HG03066 (cell line): ENCODE measurements around the gene FILIP1L.

Experiments
- ATAC-seq: cut with Tn5 transposase; IDR thresholded peaks from one replicate; pipeline ENCODE4 v1.9.1; 2021; ENCODE audit warnings: low read depth; ENCODE audit not compliant: unreplicated experiment

FILIP1L gene

DNA sequence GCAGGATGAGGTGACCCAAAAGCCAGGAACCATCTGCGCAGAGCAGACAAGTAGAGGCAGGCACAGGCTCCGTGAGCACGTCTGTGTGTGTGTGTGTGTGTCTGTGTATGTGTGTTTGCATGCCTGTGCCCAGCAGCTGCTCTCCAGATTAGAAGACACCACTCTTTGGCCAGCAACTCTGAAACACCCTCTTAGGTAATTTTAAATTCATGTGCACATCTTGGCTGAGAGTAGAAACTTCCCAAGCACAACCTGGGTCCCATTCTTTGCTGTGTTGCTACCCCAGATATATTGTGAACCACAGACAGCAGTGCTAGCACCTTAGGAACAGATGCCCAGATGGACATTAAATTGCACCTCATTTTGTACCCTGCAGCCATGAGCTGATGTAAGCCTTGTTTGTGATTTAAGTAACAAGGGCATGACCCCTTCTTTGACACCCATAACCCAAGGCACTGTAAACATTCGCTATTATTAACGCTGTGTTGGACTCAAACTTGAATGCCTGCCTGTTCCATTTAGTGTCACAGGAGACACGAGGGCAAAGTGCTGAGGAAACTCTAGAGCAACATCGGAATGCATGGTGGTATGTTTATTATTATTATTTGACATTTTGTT is at the start of gene FILIP1L:
TSS of gene FILIP1L (minus strand) at position 89 of the 618 bp plus-strand sequence.
- no peak for ATAC-seq

DNA sequence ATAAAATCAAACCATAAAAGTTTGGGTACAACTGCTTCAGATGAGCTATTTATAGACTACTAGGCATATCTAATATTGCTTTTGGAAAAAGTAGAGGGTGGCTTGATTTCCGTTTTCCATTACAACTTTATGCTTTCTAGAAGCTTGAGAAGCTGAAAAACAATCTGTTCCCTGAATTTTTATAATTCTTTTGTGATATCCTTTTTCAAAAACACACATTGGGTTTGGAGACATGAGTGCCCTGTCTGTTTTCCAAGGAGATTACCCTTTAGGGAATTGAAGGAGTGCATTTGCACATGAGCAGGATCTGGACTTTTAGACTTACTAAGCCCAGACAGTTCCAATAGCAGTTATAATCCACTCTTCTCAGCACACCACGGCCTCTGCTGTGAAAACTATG is 49.5 kb upstream of the FILIP1L start:
- ATAC-seq, result no peak

DNA sequence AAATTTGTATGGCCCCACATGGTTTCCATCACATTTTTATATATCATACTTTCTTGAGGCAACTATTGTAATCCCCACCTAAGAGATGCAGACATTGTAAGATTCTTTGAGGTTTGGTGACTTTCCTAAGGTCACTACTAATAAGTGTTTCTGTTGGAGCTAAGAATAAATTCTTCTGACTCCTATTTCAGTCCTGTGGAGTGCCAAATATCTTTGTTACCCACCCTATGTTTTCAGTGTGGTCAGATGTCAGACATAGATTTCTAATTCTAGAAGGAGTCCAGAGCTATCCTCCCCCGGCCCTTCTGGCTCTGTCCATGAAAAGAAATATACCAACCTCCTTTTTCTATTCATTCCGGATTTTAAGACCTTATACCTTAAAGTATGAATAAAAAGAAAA is 46.2 kb upstream of the FILIP1L start:
- no peak for ATAC-seq

DNA sequence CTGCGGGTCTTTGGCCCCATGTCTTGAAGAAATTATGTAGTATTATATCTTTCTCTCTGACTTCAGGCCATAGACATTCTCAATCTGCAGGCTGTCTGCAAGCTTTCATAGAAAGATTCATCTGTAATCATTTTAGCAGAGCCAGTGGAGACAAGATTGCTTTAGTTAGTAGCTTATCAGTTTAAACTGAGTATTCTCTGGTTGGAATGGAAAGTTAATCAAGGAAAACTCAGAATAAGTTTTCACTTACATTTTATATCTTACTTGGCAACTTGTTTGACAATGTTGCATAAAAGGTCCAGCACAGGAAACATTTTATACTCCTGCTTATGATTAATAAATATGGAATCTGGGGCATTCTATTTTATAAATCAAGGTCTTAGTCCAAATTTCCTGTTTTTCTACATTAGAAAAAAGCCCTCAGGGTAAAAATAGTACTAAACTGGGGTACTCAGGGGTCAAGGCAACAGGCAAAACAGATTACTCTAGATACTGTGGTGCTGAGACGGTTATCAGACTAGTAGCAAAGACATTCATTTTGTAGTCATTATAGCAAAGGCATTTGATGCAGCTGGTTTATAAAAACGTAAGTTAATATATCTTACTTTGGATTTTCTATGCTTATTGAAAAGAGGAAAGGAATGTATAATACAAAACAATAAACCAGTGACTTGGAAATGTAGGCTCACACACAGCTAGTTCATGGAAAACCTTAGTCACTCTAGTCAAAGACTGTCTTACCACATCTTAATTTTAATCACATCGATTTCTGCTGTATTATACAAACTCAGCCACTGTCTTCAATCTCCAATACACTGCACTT is 45.2 kb upstream of the FILIP1L start:
- ATAC-seq, result no peak

DNA sequence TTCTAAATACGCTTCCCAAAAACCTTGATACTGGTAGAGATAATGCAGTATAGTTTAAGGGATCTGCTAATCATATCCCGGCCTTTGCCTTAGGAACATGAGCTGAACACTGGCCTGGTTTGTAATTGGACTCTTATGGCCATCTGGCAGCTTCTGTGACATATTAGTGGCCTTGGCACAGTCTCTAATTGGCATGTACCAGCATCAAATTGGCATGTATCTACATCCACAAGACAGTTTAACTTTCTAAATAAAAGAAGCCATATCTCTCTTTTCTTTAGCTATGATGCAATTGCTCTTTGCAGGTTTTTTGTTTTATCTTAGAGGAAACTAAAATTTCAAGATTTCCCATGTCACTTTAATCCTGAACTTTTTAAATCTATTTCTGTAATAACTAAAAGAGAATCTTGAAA is 44.6 kb upstream of the FILIP1L start:
- no peak for ATAC-seq

DNA sequence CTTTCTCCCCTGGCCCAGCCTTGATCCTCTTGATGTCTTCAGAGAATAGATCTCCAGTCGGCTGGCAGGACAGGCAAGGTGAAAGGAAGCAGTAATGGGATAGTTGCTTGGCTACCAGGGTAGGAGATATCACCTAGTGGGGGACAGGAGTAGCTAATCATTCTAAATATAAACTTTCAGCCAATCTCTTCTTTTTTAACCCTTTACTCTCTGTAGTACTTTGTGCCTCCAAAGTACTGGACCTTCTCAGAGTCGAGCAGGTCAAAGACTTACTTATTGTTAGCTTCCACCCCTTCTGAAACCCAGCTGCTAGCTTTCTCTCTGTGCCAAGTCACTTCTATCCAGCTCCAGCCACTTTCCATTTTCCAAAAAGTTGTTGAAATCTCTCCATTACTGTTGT is 43.4 kb upstream of the FILIP1L start:
- ATAC-seq, result no peak

DNA sequence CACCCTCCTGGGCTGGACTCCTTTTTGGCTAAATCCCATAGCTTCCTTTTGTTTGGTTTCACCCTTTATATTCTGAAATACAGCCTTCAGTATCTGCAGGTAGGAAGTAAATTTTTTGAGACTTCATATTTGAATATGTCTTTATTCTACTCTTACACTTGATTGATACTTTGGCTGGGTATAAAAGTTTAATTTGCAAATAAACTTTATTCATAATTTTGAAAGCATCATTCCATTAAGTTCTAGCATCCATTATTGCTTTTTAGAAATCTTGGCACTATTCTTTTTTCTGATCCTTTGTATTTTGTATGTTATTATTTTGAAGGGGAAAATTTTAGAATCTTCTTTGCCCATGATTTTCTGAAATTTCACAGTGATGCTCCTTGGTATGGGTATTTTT is 41.3 kb upstream of the FILIP1L start:
- no peak for ATAC-seq

DNA sequence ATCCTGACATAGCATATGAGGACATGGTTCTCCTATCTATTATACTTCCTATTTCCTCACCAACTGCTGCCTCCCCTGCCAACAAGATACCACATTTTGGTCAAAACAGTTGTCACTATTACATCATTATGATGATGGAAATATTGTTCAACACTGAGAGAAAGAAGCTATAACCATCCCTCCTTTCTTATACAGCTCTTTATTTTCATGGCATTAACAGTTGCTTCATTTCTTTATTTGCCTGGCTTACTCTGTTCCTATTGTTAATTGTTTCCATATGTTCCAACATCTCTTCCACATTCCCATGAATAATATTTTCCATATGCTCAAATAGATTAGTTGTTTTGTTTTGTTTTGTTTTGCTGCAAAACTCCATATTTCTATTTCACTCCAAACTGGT is 40.8 kb upstream of the FILIP1L start:
- no peak for ATAC-seq

DNA sequence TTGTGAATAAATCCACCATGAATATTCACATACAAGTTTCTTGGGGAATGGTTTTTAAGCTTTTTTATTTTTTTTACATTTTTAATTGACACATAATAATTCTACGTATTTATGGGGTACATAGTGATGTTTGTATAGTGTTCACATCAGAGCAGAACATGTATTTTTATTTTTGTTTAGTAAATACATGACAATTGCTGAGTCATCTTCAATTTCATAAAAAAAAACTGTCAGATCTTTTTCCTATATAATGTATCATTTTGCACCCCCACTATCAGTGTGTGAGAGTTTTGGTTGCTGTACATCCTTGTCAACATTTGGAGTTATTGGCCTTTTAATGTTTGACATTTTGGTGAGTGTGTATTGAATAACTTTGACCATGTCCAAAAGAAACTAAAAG is 39.9 kb upstream of the FILIP1L start:
- no peak for ATAC-seq

DNA sequence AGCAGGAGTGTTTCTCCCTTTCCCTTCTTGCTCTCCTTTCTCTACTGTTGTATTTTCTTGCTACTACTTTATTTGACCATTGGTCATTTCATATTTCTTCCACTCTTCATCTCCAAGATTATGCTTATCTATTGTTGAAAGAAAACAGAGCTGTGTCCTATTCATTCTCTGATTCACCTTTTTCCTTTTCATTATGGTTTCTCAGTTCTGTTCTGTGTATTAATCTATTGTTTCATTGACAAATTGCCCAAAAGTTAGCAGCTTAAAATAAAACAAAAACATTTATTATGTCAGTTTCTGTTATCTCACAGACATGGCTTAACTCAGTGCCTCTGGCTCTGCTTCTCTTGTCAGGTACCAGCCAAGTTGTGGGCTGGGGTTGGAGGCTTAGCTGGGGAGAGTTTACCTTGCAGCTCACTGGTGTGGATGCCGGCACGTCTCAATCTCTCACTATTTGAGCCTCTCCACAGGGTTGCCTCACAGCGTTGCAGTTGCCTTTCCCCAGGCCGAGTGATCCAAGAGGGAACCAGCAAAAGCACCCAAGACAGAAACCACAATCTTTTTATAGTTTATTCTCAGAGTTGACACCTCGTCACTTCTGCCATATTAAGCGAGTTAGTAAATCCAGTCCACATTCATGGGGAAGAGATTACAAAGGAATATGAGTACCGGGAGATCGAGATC is 36.9 kb upstream of the FILIP1L start:
- ATAC-seq, result no peak

DNA sequence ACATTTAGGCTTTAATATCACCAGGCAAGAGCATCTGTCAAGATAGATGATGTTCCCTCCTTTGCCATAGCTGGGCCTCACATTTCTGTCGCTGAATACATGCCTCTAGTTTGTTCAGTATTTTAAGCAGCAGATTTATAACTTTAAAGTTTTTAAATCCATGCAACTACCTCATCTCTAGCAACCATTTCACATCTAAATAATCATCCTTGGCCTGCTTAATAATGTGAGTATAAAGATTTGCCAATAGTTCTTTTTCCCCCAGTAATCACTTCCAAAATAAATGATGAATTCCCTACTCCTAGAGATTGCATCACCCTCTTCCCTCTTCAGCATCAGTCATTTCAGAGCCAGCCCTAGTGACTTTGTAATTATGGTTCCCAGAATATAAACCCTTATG is 36.2 kb upstream of the FILIP1L start:
- no peak for ATAC-seq

DNA sequence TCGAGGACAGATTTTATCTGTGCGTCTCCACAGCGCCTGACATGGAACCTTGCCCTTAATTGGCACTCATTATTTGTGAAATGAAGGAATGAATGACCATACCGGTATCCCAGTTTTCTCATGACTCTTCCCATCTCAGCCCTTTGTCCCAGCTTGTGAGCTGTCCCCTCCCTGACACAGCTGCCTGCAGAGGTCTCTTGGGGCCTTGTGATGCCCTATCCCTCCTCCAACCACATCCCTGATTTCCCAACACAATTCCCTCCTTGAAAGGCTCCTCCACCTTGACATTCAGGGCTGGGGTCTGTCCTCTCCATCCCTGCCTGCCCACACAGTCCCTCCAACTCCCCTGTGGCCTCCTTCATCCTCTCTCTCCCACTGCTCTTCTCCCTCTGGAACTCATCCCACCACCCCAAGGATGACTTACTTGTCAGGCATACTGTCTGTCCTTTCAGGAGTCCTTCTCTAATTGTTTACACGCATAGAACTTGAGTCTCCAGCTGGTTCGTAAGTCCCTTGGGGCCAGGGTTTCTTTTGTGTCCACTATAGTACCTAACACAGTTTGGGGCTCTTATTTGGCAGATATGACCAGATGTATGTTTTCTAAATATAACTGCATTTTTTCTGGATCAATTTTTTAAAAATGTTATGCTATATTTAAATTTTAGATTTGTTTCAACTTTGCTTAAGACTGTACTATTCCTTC is 35.6 kb upstream of the FILIP1L start:
- no peak for ATAC-seq

DNA sequence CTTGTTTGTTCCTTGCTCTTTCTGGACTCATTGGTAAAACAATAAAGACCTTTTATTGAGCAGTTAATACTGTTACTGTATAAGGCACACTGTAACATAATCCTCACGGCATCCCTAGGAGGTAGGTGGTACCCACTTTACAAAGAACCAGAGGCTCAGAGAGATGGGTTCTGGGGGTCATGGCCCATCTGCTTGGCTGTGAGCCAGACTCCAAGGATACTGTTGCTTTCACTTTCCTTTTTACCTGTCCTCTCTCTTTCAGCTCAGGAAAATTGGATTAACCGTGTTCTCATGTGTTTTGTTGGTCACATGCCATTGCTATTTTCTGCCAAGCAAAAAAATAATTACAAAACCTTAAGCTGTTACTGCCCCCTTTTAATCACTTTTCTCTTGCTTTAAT is 34.8 kb upstream of the FILIP1L start:
- no peak for ATAC-seq

DNA sequence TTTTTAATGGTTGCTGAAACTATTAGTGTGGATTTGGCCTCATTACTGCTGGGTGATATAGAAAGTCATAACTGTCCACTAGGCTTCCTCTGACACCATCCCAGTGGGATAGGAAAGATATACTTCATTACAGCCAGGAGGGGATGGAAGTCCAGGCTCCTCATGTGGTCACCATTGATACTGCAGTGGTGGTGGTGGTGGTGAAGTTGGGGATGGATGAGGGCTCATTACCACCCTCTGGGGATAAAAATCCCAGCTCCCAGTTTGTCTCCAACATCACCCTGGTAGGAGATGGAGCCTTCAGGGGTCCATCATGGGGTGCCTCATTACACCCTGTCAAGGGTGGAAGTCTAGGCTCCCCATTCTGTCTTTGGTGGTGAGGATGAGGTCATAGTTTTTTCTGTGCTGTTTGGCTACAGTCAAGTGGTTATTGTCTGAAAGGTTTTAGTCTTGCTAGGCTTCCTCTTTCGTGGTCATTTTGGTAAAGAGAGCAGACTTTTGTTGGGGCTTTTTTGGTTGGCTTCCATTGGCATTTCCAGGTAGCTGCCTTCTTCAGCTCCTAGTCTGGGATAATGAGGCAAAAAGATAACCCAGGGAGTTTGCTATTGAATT is 30.1 kb upstream of the FILIP1L start:
- ATAC-seq, result no peak

DNA sequence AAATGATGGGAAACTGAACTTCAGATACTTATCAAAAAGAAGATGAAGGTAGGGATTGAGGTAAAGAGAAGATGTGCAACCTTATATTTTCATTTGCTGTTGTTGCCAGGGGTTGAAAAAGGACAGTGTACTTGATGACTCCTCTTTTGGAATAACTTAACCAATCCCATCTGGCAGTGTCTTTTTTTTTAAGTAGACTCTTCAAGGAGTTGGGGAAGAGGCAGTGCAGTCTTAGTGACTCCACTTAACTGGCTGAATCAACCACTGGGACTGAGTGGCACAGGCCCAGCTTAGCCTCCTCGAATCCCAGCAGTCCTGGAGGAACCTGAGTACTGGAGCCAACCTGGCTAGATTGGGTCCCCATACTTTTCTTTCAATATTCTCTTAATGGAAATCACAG is 27.3 kb upstream of the FILIP1L start:
- ATAC-seq, result no peak

DNA sequence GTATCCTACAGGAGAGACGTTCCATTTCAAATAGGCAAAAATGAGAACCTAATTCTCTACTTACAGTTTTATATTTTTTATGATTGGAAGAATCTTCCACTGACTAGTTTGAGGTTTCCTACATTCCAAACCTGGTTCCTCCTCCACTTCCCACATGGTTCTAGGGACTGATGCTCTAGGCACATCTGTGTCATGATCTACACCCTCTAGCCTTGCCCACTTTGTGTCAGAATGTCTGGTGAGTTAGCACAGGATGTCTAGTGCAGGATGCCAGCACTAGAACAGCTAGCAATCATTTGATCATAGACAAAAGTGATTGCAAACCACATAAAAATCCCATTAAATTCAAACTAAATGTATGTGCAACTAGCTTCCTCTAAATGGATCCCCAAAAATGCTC is 26.7 kb upstream of the FILIP1L start:
- ATAC-seq, result no peak

DNA sequence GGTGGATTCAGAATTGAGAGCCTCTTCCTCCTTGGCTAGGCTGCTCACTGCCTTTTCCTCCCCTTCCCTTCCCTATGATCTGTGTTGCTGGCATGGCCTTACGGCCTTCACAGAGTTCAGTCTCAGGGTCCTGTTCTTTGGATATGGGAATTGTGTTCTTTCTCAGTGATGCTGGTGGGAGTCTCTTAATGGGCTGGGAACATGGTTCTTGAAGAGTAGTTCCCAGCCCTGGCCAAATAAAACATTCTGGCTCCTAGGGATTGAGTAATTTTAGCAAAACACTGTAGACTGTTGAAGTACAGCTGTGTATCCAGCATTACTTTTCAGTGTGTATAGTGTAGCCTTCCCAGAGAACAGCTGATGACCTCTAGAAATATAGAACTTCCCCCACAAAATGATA is 22.6 kb upstream of the FILIP1L start:
- ATAC-seq, result no peak

DNA sequence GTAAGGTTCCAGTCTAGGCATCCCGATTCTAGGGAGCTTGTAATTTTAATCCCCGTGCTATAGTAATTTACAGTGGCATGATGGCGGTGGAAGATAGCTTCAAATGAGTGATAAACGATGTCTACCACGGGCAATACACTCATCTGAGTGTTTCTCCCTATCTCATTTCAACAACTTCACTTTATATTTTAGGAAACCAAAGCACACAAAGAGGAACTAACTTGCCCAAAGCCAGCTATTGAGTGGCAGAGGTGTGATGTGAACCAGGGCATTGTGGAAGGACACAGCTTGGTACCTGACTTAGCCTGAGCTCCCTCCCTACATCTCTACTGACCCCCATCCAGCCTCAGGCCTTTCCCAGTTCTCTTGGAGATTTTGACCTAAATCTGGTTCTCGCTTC is 16.9 kb upstream of the FILIP1L start:
- no peak for ATAC-seq

DNA sequence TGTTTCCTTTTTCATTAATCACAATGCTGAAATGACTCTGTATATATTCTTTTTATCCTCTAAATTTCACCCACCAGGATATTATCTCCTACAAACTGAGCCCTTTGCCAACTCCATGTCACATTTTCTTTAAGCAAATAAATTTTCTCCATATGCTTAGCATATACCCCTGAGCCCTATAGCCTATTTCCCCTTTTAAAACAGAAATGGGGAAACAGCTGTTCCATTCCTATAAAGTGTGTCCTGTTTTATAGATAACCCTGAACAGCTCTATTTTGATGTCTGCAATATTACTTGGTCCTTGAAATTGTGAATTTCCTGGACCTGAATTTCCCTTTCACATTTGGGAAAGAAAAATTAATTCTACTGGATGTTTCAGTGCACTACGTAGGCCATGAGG is 15.6 kb upstream of the FILIP1L start:
- ATAC-seq, result no peak

DNA sequence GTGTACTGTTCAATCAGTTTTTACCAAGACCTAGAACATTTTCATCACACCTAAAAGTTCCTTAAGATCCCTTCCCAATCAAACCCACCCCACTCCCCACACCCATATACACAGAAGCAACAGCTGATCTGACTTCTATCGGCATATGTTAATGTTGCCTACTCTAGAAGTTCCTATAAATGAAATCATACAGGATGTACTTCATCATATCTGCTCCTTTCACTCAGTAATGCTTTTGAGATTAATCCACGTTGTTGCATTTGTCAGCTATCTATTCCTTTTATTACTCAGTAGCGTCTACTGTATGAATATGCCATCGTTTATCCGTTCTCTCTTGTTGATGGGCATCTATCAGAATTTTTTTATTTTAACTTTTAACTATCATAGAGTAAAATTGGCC is 14.3 kb upstream of the FILIP1L start:
- ATAC-seq, result no peak

DNA sequence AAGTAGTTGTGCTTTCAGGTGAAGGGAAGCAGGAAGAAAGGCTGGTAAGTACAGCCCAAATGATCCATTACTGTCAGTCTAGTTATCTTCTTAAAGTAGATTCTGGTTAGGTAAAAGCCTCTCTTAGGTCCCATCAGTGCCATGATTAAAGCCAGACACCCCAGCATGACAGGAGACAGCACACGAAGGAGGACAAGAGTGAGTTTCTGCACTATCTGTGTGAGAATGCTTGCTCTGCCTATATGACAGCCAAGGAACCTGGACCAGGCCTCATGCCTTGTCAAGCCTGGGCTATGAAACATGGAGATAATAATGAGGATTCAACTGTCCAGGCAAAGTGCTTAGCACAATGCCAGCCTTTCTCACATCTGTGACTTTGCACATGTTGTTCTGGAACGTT is 13.5 kb upstream of the FILIP1L start:
- no peak for ATAC-seq
